Measurements from ENCODE around the gene DPP10.

DPP10 gene

DNA sequence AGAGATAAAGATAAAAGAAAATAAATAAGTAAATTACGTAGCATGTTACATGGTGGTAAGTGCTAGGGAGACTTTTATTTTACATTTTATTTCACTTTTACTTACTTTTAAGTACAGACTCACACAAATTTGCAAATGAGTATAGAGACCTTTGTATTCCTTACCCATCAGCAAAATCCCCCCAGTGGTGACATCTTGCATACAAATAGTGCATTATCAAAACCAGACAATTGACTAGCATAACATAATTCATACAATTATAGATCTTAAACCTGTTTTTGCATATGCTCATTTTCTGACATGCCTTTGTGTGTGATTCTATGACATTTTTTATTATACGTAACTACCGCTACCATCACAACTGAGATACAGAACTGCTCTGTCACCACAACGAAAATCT, 1099.4 kb downstream of the DPP10 start:
- no peak for DNase-seq

DNA sequence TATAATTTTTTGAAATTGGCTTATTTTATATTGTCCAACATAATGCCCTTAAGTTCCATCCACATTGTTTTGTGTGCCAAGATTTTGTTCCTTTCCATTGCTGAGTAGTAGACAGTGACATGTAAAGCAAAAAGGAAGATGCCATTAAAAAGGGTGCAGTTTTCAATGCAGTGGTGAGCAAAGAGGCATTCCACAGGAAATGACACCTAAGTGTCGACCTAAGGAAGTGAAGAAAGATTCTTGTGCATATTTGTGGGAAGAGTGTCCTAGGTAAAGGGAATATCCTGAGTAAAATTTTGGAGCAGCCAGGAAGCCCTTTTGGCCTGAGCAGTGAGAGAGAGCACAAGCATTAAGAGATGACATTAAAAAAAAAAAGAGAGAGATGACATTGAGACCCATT, 1099.9 kb downstream of the DPP10 start:
- DNase-seq: no peak

DNA sequence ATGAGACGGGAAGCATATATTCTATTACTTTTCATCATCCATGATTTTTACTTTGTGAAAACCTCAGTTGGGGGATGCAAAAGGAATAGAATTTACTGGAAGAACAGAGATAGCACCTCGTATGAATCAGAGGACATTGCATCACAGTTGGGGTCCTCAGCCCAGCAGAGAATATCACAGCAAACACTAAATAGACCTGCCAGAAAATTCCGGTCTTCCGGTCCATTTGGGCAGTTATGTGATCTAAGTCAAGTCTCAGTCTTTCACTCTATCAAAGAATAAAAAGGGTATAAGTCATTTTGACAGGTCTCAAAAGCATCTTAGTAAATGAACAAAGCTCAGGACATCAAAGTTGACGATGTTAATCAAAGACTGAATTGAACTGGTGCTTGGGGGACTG, 1100.6 kb downstream of the DPP10 start:
- DNase-seq: no peak

GRCh38 chr2:115543461-115543860, 1101.0 kb downstream of the DPP10 start:
- DNase-seq: no peak

GRCh38 chr2:115549611-115550130, 1107.2 kb downstream of the DPP10 start:
- peak in 1 of 58 donors; percentile 5 for DNase-seq

DNA sequence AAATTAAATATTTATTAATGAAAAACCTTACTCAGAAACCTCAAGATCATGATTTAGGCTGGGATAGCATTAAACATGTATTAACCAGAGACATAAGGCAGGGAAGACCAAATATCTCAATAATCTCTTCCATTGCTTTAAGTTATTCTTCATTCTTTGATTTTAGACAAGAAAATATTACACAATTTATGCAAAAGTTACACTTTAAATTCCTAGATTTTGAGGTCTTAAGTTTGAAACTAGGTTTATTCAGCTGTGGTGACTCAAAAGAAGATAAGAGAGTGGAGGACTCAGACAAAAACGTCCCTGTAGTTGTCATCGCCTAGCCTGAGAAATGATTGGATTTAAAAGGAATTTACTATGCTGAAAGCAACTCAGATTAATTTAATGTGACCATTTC, 1110.3 kb downstream of the DPP10 start:
- no peak for DNase-seq

DNA sequence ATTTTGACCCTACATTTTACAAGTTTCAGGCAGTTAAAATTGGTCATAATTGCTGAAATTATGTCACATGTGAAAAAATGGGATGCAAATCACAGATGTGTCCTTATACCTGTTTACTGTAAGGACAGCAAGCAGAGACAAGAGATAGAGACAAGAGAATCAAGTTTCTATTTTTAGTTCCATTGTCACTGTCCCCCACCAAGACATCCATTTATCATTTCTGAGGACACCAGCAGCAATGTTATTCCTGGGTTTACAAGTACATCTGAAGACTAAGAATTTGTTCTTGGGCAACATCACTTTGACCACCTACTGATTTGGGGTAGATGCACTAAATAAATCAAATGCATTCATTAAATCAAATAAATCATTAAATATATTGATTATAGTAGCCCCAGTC, 1111.7 kb downstream of the DPP10 start:
- no peak for DNase-seq

GRCh38 chr2:115558725-115559124, 1116.3 kb downstream of the DPP10 start:
- no peak for DNase-seq

DNA sequence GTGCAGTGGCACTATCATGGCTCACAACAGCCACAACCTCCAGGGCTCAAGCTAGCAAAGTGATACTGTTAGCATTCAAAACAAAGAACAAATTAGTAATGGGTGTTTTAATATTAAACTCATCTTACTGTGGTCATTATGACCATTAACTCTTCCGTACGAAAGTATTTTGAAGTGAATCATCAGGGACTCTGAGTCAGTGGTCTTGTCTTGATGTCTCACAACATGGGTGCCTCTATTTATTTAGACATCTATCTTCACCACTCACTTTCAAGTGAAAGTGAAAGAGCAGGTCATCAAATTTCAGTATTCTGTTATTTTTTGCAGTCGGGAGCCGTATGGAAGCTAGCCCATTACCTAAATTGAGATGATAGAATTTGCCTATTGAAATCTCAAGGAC, 1118.2 kb downstream of the DPP10 start:
- DNase-seq: no peak

DNA sequence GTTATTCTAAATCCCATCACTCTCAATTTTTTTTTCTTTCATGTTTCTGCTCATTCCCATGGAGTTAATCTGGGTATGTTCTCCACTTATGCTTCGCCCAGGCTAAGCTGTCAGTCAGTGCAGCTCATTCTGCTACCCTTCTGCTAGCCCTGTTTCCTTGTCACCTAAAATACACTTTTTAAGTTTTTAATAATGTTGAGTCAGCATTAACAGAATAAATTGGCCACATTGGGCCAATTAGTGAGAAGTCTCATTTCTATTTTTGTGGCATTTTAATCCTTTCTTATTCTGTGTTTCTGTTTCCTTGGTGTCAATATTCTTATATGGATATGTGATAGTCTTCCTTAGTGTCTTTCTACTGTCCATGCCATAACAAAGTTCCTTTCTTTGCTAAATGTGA, 1126.2 kb downstream of the DPP10 start:
- DNase-seq: no peak

DNA sequence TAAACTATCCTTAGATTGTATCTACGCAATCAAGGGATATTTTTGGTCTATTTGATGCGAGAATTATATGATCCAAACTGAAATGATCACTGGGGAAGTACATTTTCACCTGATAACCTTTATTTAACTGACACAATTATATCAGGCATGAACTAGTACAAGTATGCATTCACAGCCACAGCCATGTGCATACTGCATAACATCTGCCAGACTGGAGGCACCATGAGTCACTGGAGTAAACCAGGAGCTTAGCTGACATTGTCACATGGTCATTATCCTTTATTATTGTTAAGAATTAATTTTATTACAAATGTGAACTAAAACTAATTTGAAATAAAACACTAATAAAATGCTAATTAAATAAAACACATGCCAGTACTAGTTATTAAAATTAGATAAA, 1127.1 kb downstream of the DPP10 start:
- DNase-seq: no peak

DNA sequence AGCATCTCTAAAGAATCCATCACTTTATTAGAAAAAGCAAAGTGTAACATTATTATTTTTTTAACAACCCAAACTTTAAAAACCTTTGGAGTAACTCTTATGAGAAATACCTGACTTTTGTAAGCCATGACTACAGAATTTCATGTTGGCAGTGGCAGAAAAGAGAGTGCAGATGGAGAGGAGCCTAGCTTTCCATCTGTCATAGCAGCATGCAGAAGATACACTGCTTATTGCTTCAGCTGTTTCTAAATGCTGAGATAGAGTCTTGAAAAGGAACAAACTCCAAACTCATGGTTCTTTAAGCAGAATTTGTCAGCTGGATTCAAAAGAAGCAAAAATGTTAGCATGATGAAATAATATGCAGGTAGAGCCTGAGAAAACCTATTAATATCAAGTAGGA, 1130.3 kb downstream of the DPP10 start:
- peak in 5 of 58 donors; percentile 2 to 46 (median 4) for DNase-seq

GRCh38 chr2:115573756-115574155, 1131.3 kb downstream of the DPP10 start:
- no peak for DNase-seq

- DNase-seq: no peak
Observed at GRCh38 chr2:115574667-115575066, 1132.2 kb downstream of the DPP10 start.

DNA sequence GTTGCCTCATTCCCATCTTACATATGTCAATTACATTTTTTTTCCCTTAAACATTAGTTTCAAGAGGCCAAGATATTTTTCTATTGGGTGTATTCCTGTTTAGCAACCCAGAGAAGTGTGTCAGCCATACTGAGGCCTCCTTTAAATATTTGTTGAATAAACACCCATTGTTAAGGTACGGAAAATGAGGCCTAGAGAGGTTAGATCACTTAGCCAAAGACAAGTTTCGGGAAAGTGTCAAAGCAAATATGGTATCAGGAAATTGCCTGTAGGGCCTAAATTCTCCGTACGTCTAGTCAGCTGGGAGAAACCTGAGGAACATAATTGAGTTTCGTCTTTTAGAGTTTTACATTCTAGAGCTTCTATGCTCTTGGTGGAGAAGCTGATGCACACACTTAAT, 1138.3 kb downstream of the DPP10 start:
- no peak for DNase-seq

DNA sequence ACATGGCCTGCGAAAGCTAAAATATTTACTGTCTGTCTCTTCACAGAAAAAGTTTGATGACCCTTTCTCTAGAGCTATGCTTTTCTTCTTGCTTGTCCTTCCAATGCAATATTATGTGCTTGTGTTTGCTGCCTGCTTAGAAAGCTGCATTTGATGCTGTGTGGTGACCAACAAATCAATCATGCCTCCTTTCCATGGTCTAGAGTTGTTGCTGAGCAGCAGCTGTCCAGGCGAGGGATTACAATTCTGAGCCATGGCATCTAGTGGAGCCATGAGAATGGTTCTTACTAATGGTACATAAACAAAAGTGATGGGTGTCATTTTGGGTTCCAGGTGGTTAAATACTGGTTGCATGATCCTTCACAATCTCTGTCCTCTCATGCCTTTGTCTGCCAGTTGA, 1142.1 kb downstream of the DPP10 start:
- DNase-seq: no peak

DNA sequence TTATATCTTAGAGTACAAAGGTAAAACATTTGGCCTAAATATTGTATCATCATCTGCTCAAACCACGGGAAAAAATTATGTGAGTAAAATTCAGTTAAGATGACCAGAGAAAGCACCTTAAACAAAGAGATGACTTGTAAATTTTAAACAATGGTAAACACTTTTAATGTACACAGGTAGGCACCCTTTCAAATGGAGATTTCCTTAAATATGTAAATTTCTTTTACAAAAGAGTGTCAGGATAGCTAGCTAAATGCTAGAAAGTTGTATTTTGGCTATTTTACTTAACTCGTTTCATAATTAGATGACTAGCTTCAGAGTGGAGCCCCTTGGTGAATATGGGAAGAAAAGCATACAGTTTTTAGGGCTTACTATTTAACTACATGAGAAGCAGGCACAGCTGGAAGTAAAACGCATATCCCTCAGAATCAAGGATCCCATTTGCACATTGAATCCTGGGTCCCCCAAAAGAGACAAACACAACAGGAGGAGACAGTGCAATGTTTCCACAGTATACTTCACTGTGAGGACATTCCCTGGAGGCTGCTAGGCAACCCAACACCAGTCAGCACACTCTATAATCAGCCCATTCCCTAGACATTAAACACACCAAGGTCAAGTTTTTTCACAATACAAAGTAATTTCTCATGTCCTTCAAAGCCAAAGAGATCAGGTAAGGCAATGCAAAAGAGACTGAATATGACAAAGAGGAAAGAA, 1154.4 kb downstream of the DPP10 start:
- DNase-seq: no peak

DNA sequence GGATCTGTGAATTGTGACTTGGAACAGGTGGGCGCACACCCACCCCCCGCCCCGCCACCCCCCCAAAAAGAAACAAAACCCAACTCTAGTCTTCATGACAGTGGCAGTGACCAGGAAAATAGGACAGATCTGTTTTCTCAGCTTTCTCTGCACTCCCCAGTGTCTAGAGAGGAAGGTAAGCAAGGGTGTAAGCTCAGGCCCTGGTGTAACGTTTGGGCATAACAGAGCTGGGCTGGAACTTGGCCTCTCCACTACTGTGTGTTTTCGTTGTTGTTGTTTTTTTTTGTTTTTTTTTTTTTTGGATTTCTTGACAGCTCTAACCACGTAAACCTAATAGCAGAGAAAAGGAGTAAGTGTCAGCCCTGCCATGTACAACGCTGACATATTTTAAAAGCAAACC, 1160.8 kb downstream of the DPP10 start:
- no peak for DNase-seq

GRCh38 chr2:115606350-115606749, 1163.9 kb downstream of the DPP10 start:
- no peak for DNase-seq

DNA sequence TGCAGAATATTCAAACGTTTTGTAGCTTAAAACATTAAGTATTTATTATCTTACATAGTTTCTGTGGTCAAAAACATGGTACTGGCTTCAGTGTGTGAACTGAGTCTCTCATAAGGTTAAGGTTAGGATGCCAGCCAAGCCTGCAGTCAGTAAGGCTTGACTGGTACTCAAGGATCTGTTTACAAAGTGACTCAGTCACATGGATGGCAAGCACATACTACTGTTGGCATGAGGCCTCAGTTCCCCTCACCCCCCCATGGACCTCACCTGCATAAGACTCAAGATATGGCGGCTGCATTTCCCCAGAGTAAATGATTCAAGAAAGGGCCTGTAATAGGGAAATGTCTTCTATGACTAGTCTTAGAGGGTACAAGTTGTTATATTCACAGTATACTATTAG, 1167.5 kb downstream of the DPP10 start:
- no peak for DNase-seq

DNA sequence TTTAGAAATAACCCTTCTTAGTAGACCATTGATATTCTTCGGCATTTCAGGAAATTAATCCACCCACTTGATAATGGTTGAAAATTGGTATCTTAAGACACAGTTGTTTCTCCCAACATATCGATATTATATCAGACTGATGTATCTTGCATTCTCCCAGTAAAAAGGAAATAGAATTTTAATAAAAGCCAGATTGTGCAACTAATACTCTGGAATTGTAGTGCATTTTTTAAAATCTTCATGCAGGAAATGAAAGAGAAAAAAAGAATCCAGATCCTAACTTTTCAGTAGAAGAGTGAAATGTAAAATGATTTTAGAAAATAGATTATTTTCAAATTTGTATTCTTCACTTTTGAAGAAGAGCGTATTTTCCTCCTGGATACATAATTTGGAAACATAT, 1168.4 kb downstream of the DPP10 start:
- no peak for DNase-seq

DNA sequence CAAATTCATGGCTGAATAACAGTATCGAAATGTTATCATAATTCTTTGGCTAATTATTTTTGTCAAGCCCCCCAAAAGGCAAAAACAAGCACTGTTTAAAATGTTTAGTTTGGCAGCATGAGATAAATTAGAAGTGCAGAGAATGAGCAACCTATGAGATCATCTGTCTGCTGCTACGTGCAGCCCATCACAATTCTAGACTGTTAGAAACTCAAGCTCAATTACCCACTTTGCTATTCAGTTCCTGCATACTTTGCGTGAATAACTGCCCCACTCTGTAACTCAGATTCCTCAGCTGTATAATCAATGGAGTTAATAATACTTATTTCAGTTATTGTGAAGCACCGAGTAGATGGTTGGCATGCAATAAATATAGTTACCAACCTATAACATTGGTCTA, 1181.9 kb downstream of the DPP10 start:
- no peak for DNase-seq

GRCh38 chr2:115634578-115634977, 1192.1 kb downstream of the DPP10 start:
- DNase-seq: no peak

DNA sequence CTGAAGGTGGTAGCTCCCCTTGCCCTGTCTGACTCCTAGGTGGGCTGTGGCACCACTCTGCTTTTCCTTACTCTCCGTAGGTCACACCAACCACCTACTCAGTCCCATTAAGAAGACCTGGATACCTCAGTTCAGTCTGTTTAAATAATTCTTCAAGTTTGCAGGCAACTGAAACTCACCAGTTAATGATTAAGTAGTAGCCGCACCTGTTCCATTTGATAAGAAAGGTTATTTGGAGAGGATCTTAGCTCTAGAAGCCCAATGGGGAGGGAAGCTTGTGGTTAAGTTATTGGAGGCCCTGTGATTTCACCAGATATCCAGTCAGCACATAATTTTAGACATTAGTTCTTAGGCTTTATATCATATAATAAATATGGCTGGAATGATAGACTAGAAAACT, 1193.0 kb downstream of the DPP10 start:
- DNase-seq: no peak

All from anterior cingulate cortex (tissue), 58 donors.